Forelimb muscle (tissue), 1 donor: ENCODE data around the gene TXNL4B. TPM values are rescaled to one million over a fixed set of nuclear protein-coding genes. Genes with fewer than 3 reads are reported as not detected.

ENCODE experiments used
- polyA plus RNA-seq: library from polyadenylated mRNA; unstranded; fragments of 120-200 nt; gene quantifications from one replicate; pipeline ENCODE4 v1.2.1, GENCODE V29; 2013; ENCODE audit not compliant: insufficient read length

Gene TXNL4B
- polyA plus RNA-seq, 1 donor, result 11.7 TPM

Other genes with a start within 250 kb of the TXNL4B start
- 15.8 TPM for gene ATXN1L, start 247.6 kb downstream of the TXNL4B start, polyA plus RNA-seq
- gene ZNF821, start 209.4 kb downstream of the TXNL4B start, polyA plus RNA-seq, result 7.4 TPM
- gene IST1, start 198.1 kb downstream of the TXNL4B start, polyA plus RNA-seq, result 169 TPM
- gene PKD1L3, start 93.2 kb downstream of the TXNL4B start, polyA plus RNA-seq, result 0.06 TPM
- 12.1 TPM for gene DHODH, start 84.9 kb downstream of the TXNL4B start, polyA plus RNA-seq
- gene HP, start 39.1 kb downstream of the TXNL4B start, polyA plus RNA-seq, result 0.39 TPM
- 0.30 TPM for gene HPR, start 30.4 kb downstream of the TXNL4B start, polyA plus RNA-seq
- 46.5 TPM for gene DHX38, start 227 bp upstream of the TXNL4B start, polyA plus RNA-seq
- 1.5 TPM for gene PMFBP1, start 78.5 kb upstream of the TXNL4B start, polyA plus RNA-seq